ENCODE data around the gene SKI.

Gene SKI

GRCh38 chr1:2194898-2195673, 33.0 kb upstream of the SKI start:
- DNase-seq = peak; percentile 86

- DNase-seq = no peak
Measured at GRCh38 chr1:2195785-2196184, 32.3 kb upstream of the SKI start.

- DNase-seq = no peak
Measured at GRCh38 chr1:2196901-2197638, 31.0 kb upstream of the SKI start.

GRCh38 chr1:2197707-2198165, 30.4 kb upstream of the SKI start:
- no peak for DNase-seq

- no peak for DNase-seq
Measured at GRCh38 chr1:2198571-2198970, 29.5 kb upstream of the SKI start.

GRCh38 chr1:2199042-2199810, 28.9 kb upstream of the SKI start:
- DNase-seq = peak; percentile 86

GRCh38 chr1:2200308-2200943, 27.7 kb upstream of the SKI start:
- DNase-seq = no peak

GRCh38 chr1:2201062-2201461, 27.1 kb upstream of the SKI start:
- DNase-seq = no peak

- DNase-seq = no peak
Measured at GRCh38 chr1:2202008-2202575, 26.0 kb upstream of the SKI start.

- no peak for DNase-seq
Measured at GRCh38 chr1:2202843-2203601, 25.1 kb upstream of the SKI start.

GRCh38 chr1:2203671-2204414, 24.3 kb upstream of the SKI start:
- DNase-seq = no peak

GRCh38 chr1:2204415-2205190, 23.5 kb upstream of the SKI start:
- DNase-seq = peak; percentile 57

GRCh38 chr1:2205191-2205952, 22.7 kb upstream of the SKI start:
- peak; percentile 90 for DNase-seq

GRCh38 chr1:2206813-2207487, 21.2 kb upstream of the SKI start:
- no peak for DNase-seq

GRCh38 chr1:2208309-2209239, 19.5 kb upstream of the SKI start:
- no peak for DNase-seq

GRCh38 chr1:2209400-2210083, 18.6 kb upstream of the SKI start:
- no peak for DNase-seq

- DNase-seq = no peak
Measured at GRCh38 chr1:2210084-2210653, 17.9 kb upstream of the SKI start.
